Measurements from ENCODE around the gene TSC1.
"Not testable (repeated sequence)": the region's sequence is repeated elsewhere in the genome, so short reads cannot be mapped to it uniquely, and the experiment has no call there.

GRCh38 chr9:132989998-132990557 lies 45.7 kb upstream of the TSC1 start:
- not testable (repeated sequence) for TF ChIP-seq CTCF, POLR2A (IDR thresholded peaks at IDR 0.05)
